Spleen (tissue), 11 donors: ENCODE measurements around the gene ACER2. TPM values are rescaled to one million over a fixed set of nuclear protein-coding genes. Genes with fewer than 3 reads are reported as not detected.

Source experiments
- DNase-seq: peaks from one replicate; pipeline ENCODE4 v3.0.0-alpha.2; 2020
- H3K27ac ChIP-seq, 8 donors: fragments of 200-600 bp; sonication (generic) in 7 of 8; 1 replicate in 4 of 8; 2 replicates in 4 of 8; pipeline versions ENCODE4 v1.5.0 to v1.8.0; 2016 to 2021; ENCODE audit warnings: inconsistent platforms in 4 of 8, mild to moderate bottlenecking in 4 of 8, moderate library complexity in 1 of 8
- H3K27me3 ChIP-seq, 7 donors: fragments of 200-600 bp; sonication (generic) in 6 of 7; replicated peaks in 1 of 7; 1 replicate in 4 of 7; 2 replicates in 3 of 7; pipeline versions ENCODE4 v1.5.0 to v1.8.0; 2016 to 2021; ENCODE audit warnings: inconsistent platforms in 3 of 7, mild to moderate bottlenecking in 1 of 7
- H3K36me3 ChIP-seq, 6 donors: fragments of 200-600 bp; sonication (generic) in 5 of 6; 1 replicate in 4 of 6; 2 replicates in 2 of 6; pipeline versions ENCODE4 v1.5.0 to v1.8.0; 2016 to 2021; ENCODE audit warnings: inconsistent platforms in 2 of 6
- H3K4me1 ChIP-seq, 6 donors: fragments of 200-600 bp; sonication (generic) in 5 of 6; 1 replicate in 3 of 6; 2 replicates in 3 of 6; pipeline versions ENCODE4 v1.5.0 to v1.8.0; 2016 to 2021; ENCODE audit warnings: inconsistent platforms in 3 of 6
- H3K4me3 ChIP-seq, 8 donors: fragments of 200-600 bp; sonication (generic) in 7 of 8; 1 replicate in 4 of 8; 2 replicates in 4 of 8; pipeline versions ENCODE4 v1.5.0 to v1.8.0; 2016 to 2021; ENCODE audit warnings: inconsistent platforms in 4 of 8, mild to moderate bottlenecking in 4 of 8, moderate library complexity in 2 of 8
- H3K9me3 ChIP-seq, 8 donors: fragments of 200-600 bp; sonication (generic) in 7 of 8; 1 replicate in 4 of 8; 2 replicates in 4 of 8; pipeline versions ENCODE4 v1.5.0 to v1.8.0; 2016 to 2021; ENCODE audit warnings: inconsistent platforms in 4 of 8
- CTCF ChIP-seq, 11 experiments: fragments of 200-600 bp in 7 of 11; fragments of 450-650 bp in 4 of 11; sonication (generic) in 4 of 11; IDR thresholded peaks in 8 of 11; conservative IDR thresholded peaks in 3 of 11; 1 replicate in 7 of 11; 2 replicates in 4 of 11; pipeline versions ENCODE4 v1.4.0 to v1.8.0; 2016 to 2021; ENCODE audit warnings: antibody characterized with exemption in 11 of 11, inconsistent platforms in 4 of 11, mild to moderate bottlenecking in 1 of 11
- POLR2A ChIP-seq, 3 donors: fragments of 450-650 bp; IDR thresholded peaks; one replicate each; pipeline ENCODE4 v1.5.1; 2017; ENCODE audit warnings: antibody characterized with exemption in 3 of 3, mild to moderate bottlenecking in 1 of 3
- POLR2AphosphoS5 ChIP-seq, 3 donors: sonication (generic); formaldehyde crosslinking; IDR thresholded peaks; one replicate each; pipeline ENCODE4 v1.5.1; 2017; ENCODE audit warnings: antibody characterized with exemption in 3 of 3
- WGBS, 5 donors: extraction: QIAGEN DNeasy Blood & Tissue Kit in 3 of 5; methylation state at CpG; one replicate each; pipeline versions ENCODE4 v1.1.5 to v1.1.7; 2013 to 2018; 5-methylcytosine and 5-hydroxymethylcytosine counted together
- intact Hi-C: fragments of 100-400 bp; cut with DNase I; formaldehyde crosslinking; loops from one replicate; pipeline ENCODE4 v1.15.0; 2023; ENCODE audit warnings: low total_unique reads
- polyA plus RNA-seq, 3 donors: library from polyadenylated mRNA; stranded (reverse); fragments of 200-250 nt; gene quantifications; one replicate each; pipeline ENCODE4 v1.2.1, GENCODE V29; 2013
- total RNA-seq, 7 donors: library from RNA; depleted of rRNA in 3 of 7; stranded (reverse); fragments of >200 nt in 3 of 7; fragmentation: NEBNext Ultra II Directional in 4 of 7; extraction: Animal tissue kit (Norgen Biotek cat#: 25700) in 4 of 7; gene quantifications; one replicate each; pipeline versions ENCODE4 v1.1.0 to v1.2.1, GENCODE V29; 2016 to 2021
- donor health status: healthy with polysubstance abuse.
- donor health status: DM: no; HTN: no; CAD: no; lungs with moderate emphysema.
- donor health status: DM: no; HTN: no; CAD: no.
- donor health status: Bipolar disorder and iron deficiency.
- donor health status: healthy.
- donor health status: DM: no; HTN: no; CAD: no.
- donor health status: DM: yes; HTN: yes; CAD: no.

ACER2 gene
- total and polyA plus RNA-seq, 10 donors, result 0.09 to 7.2 (median 4.3) TPM

- H3K4me3 ChIP-seq, result peak overlapping the region in 7 of 8 donors; percentile 54 to 90 (median 64)
- H3K9me3 ChIP-seq, result no peaks in the 10 kb centered on the region
- no peaks in the 10 kb centered on the region for H3K27me3 ChIP-seq
- H3K36me3 ChIP-seq, result peaks cover 3 to 58% (median 51%) of the 10 kb centered on the region in 6 donors
- no peak for TF ChIP-seq CTCF (IDR thresholded peaks at IDR 0.05 in 8 of 11, conservative IDR thresholded peaks at IDR 0.05 in 3 of 11)
- TF ChIP-seq POLR2A (IDR thresholded peaks at IDR 0.05), result no peak
- TF ChIP-seq POLR2AphosphoS5 (IDR thresholded peaks at IDR 0.05), result no peak
- intact Hi-C loops, result loop anchor here (10.0 kb wide), 1 partner anchor 144 kb away; the partner anchor contains the start of gene DENND4C
- peak overlapping the region in 6 of 8 donors; percentile 91 to 97 (median 94) for H3K27ac ChIP-seq
- peaks cover 10 to 40% (median 34%) of the 10 kb centered on the region in 6 donors for H3K4me1 ChIP-seq
- no peak for DNase-seq
- WGBS, 5 donors, result 30 to 41% (median 39%) methylated on average over 7 of the region's 7 CpGs
These were observed 30.2 kb upstream of the ACER2 start for GRCh38 chr9:19378647-19379046.

- no peak for DNase-seq
- Histone ChIP-seq H3K36me3 (peaks cover 3 to 52% (median 46%) of the 10 kb centered on the region in 6 donors), H3K27me3 (no peaks in the 10 kb centered on the region), H3K27ac (peak overlapping the region; percentile 91 to 97 (median 94)), H3K4me3 (peak overlapping the region; percentile 49 to 90 (median 62)), H3K9me3 (no peaks in the 10 kb centered on the region), H3K4me1 (peaks cover 10 to 40% (median 34%) of the 10 kb centered on the region in 6 donors)
- intact Hi-C loops, result loop anchor here (10.0 kb wide), 1 partner anchor 144 kb away; the partner anchor contains the start of gene DENND4C
- 4 to 9% (median 6%) methylated on average over 12 of the region's 12 CpGs for WGBS, 5 donors
- TF ChIP-seq CTCF (IDR thresholded peaks at IDR 0.05 in 8 of 11, conservative IDR thresholded peaks at IDR 0.05 in 3 of 11) (no peak), POLR2AphosphoS5 (IDR thresholded peaks at IDR 0.05) (no peak), POLR2A (IDR thresholded peaks at IDR 0.05) (no peak)
These were observed 29.5 kb upstream of the ACER2 start for GRCh38 chr9:19379283-19379682.

DNA sequence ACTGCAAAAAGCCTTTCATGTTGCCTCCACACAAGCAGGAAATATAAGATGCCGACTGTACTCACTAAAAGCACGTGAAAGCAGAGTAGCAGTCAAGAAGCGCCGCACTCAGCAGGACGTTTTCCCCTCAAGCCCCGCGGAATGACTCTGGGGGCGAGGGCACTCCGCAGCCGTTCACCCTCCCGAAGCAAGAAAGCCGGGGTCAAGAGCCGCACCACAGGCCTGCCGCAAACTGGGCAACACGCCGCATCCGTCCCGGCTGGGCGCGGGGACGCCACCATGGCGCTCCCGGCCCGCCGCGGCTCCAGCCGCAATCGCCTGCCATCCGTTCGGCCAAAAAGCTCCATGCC, 29.1 kb upstream of the ACER2 start:
- TF ChIP-seq POLR2AphosphoS5 (IDR thresholded peaks at IDR 0.05) (no peak), POLR2A (IDR thresholded peaks at IDR 0.05) (no peak), CTCF (IDR thresholded peaks at IDR 0.05 in 8 of 11, conservative IDR thresholded peaks at IDR 0.05 in 3 of 11) (no peak)
- H3K9me3 ChIP-seq, result no peaks in the 10 kb centered on the region
- peak overlapping the region; percentile 49 to 90 (median 62) for H3K4me3 ChIP-seq
- DNase-seq, result peak; percentile 91
- H3K36me3 ChIP-seq, result peaks cover 3 to 48% (median 42%) of the 10 kb centered on the region in 6 donors
- no peaks in the 10 kb centered on the region for H3K27me3 ChIP-seq
- intact Hi-C loops, result loop anchor here (10.0 kb wide), 1 partner anchor 145 kb away; the partner anchor contains the start of gene DENND4C
- H3K27ac ChIP-seq, result peak overlapping the region; percentile 91 to 97 (median 94)
- whole genome bisulfite sequencing, 5 donors, result 0 to 1% (median 0%) methylated on average over 8 to 30 of the region's 30 CpGs
- peaks cover 10 to 40% (median 34%) of the 10 kb centered on the region in 6 donors for H3K4me1 ChIP-seq

DNA sequence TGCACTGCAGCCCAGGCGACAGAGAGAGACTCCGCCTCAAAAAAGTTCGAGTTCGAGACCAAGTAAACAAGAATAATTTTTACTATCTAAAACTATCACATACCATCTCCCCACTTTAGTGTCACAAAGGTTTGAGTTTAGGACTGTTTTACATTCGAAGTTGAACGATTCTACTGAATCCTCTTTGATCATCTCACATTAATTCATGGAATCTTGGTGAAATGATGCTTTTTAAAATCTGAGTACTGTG, 28.1 kb upstream of the ACER2 start:
- Histone ChIP-seq H3K27ac (peak overlapping the region; percentile 91 to 97 (median 94)), H3K36me3 (peaks cover 3 to 37% (median 31%) of the 10 kb centered on the region in 6 donors), H3K4me1 (peaks cover 10 to 40% (median 34%) of the 10 kb centered on the region in 6 donors), H3K9me3 (no peaks in the 10 kb centered on the region), H3K4me3 (peak overlapping the region; percentile 49 to 90 (median 62)), H3K27me3 (no peaks in the 10 kb centered on the region)
- 44 to 63% (median 52%) methylated on average over 6 of the region's 6 CpGs for WGBS, 5 donors
- no peak for DNase-seq
- no peak for TF ChIP-seq POLR2A (IDR thresholded peaks at IDR 0.05)
- no peak for TF ChIP-seq POLR2AphosphoS5 (IDR thresholded peaks at IDR 0.05)
- TF ChIP-seq CTCF (IDR thresholded peaks at IDR 0.05 in 8 of 11, conservative IDR thresholded peaks at IDR 0.05 in 3 of 11), result no peak
- intact Hi-C loops, result no loop called here
